CD4-positive, alpha-beta T cell treated with Interferon alpha-2 for 1 hour (primary cell): ENCODE data around the gene KRTAP10-3.
A peak's percentile ranks its signal among the peaks of the same experiment; 100 is the strongest.
"Not testable (repeated sequence)": the region's sequence is repeated elsewhere in the genome, so short reads cannot be mapped to it uniquely, and the experiment has no call there.

Experiments used
- DNase-seq, 2 donors: peaks; one replicate each; pipeline ENCODE4 v3.0.0-alpha.2; 2020 to 2022

Gene KRTAP10-3

GRCh38 chr21:44569861-44570517, 11.4 kb upstream of the KRTAP10-3 start:
- no peak for DNase-seq

- DNase-seq = no peak
Observed at GRCh38 chr21:44568667-44569556, 10.3 kb upstream of the KRTAP10-3 start.

GRCh38 chr21:44568261-44568660, 9.7 kb upstream of the KRTAP10-3 start:
- no peak for DNase-seq

GRCh38 chr21:44567481-44568171, 9.0 kb upstream of the KRTAP10-3 start:
- no peak for DNase-seq

- no peak for DNase-seq
Observed at GRCh38 chr21:44566403-44566802, 7.8 kb upstream of the KRTAP10-3 start.

GRCh38 chr21:44564886-44565598, 6.4 kb upstream of the KRTAP10-3 start:
- no peak for DNase-seq

- no peak for DNase-seq
Observed at GRCh38 chr21:44564099-44564498, 5.5 kb upstream of the KRTAP10-3 start.

- DNase-seq = not testable (repeated sequence)
Observed at GRCh38 chr21:44558329-44558675, 293 bp downstream of the KRTAP10-3 start.

GRCh38 chr21:44557491-44558328, 885 bp downstream of the KRTAP10-3 start:
- DNase-seq = no peak

- DNase-seq = no peak
Observed at GRCh38 chr21:44556879-44557278, 1.7 kb downstream of the KRTAP10-3 start.

- no peak for DNase-seq
Observed at GRCh38 chr21:44555200-44555875, 3.3 kb downstream of the KRTAP10-3 start.

GRCh38 chr21:44552681-44553080, 5.9 kb downstream of the KRTAP10-3 start:
- DNase-seq = no peak

GRCh38 chr21:44552136-44552535, 6.5 kb downstream of the KRTAP10-3 start:
- no peak for DNase-seq

GRCh38 chr21:44551340-44551961, 7.1 kb downstream of the KRTAP10-3 start, which contains the start of gene KRTAP10-2:
KRTAP10-2 (minus strand) TSS chr21:44551505; CDS start chr21:44551458, 47 bp downstream.
- DNase-seq = no peak

- no peak for DNase-seq
Observed at GRCh38 chr21:44550807-44551206, 7.8 kb downstream of the KRTAP10-3 start.

- DNase-seq = not testable (repeated sequence)
Observed at GRCh38 chr21:44550285-44550684, 8.3 kb downstream of the KRTAP10-3 start.

GRCh38 chr21:44549525-44550211, 8.9 kb downstream of the KRTAP10-3 start:
- no peak for DNase-seq

GRCh38 chr21:44548922-44549321, 9.7 kb downstream of the KRTAP10-3 start:
- DNase-seq = no peak

- DNase-seq = no peak
Observed at GRCh38 chr21:44548381-44548780, 10.2 kb downstream of the KRTAP10-3 start.

- DNase-seq = peak in 1 of 2 donors; percentile 54
Observed at GRCh38 chr21:44547656-44548331, 10.8 kb downstream of the KRTAP10-3 start.
